ENCODE data around the gene DYSF.

DNA sequence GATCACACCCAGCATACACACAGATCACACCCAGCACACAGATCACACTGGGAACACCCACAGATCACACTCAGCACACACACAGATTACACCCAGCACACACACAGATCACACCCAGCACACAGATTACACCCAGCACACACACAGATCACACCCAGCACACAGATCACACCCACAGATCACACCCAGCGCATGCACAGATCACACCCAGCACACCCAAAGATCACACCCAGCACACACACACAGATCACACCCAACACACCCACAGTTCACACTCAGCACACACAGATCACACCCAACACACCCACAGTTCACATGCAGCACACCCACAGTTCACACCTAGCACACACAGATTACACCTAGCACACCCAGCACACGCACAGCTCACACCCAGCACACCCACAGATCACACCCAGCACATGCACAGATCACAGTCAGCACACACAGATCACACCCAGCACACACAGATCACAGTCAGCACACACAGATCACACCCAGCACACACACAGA is 117.6 kb downstream of the DYSF start:
- TF ChIP-seq, protein P1, sequence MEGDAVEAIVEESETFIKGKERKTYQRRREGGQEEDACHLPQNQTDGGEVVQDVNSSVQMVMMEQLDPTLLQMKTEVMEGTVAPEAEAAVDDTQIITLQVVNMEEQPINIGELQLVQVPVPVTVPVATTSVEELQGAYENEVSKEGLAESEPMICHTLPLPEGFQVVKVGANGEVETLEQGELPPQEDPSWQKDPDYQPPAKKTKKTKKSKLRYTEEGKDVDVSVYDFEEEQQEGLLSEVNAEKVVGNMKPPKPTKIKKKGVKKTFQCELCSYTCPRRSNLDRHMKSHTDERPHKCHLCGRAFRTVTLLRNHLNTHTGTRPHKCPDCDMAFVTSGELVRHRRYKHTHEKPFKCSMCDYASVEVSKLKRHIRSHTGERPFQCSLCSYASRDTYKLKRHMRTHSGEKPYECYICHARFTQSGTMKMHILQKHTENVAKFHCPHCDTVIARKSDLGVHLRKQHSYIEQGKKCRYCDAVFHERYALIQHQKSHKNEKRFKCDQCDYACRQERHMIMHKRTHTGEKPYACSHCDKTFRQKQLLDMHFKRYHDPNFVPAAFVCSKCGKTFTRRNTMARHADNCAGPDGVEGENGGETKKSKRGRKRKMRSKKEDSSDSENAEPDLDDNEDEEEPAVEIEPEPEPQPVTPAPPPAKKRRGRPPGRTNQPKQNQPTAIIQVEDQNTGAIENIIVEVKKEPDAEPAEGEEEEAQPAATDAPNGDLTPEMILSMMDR (IDR thresholded peaks at IDR 0.05), result no peak
- no peak for TF ChIP-seq POLR2A (IDR thresholded peaks at IDR 0.05)
